HG02759 (cell line): ENCODE data around the gene LAMA3.
"Not testable (repeated sequence)": the region's sequence is repeated elsewhere in the genome, so short reads cannot be mapped to it uniquely, and the experiment has no call there.

Source experiments
- ATAC-seq: cut with Tn5 transposase; IDR thresholded peaks from one replicate; pipeline ENCODE4 v1.9.1; 2021; ENCODE audit warnings: mild to moderate bottlenecking, moderate library complexity; ENCODE audit not compliant: unreplicated experiment

LAMA3 gene

DNA sequence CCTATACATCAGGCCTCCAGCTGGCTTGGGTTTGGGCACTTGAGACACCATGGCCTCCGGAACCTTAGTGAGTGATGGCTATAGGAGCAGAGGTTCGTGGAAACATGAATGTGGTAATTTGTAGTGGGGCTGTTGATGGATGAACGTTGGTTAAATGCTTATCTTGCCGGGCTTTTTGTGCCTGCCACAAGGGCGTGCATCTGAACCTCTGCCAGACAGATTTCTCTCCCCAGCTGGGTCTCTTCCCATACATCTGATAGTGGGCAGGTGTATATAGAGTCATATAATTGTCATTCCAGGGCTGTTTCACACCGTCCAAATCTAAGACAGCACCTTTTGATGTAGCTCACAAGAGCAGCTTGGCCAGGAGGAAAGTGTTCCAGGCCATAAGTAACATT, 14.7 kb downstream of the LAMA3 start:
- ATAC-seq = no peak

GRCh38 chr18:23704806-23705205, 15.6 kb downstream of the LAMA3 start:
- no peak for ATAC-seq

DNA sequence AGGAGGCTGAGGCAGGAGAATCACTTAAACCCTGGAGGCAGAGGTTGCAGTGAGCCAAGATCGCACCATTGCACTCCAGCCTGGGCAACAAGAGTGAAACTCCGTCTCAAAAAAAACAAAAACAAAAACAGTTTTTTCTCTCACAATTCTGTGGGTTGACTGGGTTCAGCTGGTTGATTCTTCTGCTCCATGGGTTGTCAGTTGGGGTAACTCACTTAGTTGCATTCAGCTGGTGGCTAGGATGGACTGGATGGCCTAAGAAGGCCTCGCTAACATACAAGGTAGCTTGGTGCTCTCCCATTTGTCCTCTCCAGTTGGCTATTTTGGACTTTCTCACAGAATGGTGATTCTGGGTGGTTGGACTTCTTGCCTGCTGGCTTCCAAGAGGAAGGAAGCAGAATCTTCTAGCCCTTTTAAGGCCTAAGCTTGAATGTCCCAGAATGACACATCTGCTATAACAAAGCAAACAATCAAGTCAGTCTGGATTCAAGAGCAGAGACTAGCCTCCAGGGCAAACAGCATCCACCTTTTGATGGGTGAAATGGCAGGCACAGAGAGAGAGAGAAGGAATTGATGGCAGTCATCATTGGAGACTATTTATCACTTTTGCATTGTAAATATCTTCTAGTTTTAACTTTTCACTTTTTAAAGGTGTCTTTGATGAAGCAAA, 17.9 kb downstream of the LAMA3 start:
- ATAC-seq = no peak

- no peak for ATAC-seq
Measured at GRCh38 chr18:23710068-23710527, 20.8 kb downstream of the LAMA3 start.

DNA sequence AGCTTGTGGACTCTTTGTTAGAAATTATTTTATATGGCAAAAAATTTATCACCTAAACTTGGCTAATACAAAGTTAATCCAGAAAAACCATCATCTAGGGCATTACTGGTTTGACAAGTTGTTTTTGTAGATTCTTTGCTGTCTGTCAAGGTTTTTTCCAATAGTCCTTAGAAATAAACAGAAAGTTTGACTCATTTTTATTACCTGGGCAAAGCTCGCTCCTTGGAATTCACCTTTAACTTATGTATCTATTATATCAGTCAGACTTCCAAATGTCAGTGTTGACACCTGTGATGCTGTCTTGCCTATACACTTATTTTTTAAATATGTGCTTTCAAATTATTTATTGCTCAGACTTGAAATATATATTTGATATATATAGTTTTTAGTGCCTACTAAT, 21.7 kb downstream of the LAMA3 start:
- ATAC-seq = no peak

GRCh38 chr18:23711426-23711825, 22.2 kb downstream of the LAMA3 start:
- no peak for ATAC-seq

DNA sequence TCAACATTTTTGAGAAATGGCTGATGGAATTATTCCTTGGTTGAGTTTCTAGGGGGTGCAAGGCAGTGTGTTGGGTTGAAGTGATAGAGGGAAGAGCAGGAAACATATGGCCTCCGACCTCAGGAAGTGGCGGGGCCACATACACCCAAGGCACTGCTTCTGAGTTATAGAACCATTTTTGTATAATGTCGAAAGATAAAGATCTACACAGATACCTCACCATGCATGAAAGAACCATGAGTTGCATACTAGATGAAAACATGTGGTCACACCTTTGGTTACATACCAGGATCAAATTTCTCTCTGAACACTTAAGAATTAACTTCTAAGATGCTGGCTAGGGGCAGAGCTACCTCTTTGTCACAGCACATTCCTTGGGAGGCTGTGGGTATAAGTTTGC, 23.2 kb downstream of the LAMA3 start:
- no peak for ATAC-seq

DNA sequence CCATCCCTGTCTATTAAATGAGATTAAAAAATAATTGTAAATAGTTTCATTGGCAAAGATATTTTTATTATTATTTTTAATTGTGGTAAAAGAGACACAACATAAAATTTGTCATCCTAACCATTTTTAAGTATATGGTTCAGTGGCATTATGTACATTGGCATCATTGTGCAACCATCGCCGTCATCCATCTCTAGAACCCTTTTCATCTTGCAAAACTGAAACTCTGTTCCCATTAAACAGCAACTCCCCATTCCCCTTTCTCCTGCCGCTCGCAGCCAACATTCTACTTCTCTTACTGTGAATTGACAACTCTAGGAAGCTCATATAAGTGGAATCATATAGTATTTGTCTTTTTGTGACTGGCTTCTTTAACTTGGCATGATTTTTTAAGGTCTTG, 25.3 kb downstream of the LAMA3 start:
- ATAC-seq = no peak

DNA sequence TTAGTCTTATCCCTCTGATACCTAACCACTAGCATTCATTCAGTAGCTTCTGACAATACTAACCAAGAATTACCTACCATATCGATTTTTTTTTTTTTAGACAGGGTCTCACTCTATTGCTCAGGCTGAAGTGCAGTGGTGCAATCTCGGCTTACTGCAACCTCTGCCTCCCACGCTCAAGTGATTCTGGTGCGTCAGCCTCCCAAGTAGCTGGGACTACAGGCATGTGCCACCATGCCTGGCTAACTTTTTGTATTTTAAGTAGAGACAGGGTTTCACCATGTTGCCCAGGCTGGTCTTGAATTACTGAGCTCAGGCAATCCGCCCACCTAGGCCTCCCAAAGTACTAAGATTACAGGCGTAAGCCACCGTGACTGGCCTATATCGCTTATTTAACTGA, 26.8 kb downstream of the LAMA3 start:
- ATAC-seq = not testable (repeated sequence)

GRCh38 chr18:23716516-23716915, 27.3 kb downstream of the LAMA3 start:
- no peak for ATAC-seq

DNA sequence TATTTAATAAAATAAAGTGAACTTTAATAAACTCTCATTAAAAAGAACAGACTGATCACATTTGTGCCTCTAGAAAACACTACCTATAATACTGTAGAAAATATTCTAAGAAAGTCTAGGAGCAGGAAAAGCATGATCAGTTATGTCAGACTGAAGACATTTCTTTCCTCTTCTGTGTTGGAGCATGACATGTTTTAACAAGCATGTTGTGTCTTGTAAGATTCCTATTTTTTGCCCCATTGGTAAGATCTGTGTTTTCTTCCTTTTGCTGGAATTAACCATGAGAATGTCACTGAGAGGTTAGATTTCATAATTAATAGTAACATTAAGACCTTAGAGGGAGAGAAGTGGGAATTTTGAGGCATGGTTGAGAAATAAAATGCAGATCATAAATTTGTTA, 27.7 kb downstream of the LAMA3 start:
- ATAC-seq = no peak

DNA sequence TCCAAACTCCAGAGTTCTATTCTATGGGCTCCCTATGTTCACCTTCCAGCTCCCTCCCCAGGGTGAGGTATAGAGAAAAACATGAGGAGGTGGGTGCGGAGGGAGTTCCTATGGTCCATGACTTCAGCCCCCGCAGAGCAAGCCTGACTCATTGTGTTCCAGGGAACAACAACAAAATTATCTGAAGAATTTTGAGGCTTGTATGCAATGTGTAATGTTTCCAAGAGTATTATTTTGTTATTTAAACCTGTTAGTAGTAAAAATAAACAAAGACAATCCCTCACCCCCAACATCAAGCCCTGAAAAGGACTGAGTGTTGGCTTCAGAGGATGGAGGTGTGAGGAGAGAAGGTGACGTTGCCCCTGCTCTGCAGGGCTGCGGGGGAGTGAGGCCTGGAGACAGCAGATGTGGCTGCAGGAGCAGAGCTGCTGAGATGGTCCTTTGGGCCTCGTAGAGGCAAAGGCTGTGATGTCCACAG, 29.0 kb downstream of the LAMA3 start:
- no peak for ATAC-seq

DNA sequence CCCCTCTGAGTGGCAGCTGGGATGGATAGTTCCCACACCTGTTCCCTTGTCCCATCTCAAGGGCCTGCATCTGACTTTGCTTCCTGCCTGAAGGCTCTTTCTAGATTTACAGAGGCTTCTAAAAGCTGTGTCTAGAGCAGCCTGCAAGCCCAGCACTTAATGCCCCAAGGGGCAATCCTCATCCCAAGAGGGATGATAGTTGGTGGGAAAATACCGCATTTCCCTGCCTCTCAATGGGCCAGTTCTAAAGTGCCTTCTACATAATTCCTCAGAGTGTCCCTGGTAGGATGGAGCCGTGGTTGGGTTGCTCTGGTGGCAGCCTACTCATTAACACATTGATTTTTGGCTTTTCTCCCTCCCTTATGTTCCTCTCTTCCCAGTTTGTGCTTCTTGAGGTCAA, 29.5 kb downstream of the LAMA3 start:
- no peak for ATAC-seq

- no peak for ATAC-seq
Measured at GRCh38 chr18:23719634-23720201, 30.5 kb downstream of the LAMA3 start.

DNA sequence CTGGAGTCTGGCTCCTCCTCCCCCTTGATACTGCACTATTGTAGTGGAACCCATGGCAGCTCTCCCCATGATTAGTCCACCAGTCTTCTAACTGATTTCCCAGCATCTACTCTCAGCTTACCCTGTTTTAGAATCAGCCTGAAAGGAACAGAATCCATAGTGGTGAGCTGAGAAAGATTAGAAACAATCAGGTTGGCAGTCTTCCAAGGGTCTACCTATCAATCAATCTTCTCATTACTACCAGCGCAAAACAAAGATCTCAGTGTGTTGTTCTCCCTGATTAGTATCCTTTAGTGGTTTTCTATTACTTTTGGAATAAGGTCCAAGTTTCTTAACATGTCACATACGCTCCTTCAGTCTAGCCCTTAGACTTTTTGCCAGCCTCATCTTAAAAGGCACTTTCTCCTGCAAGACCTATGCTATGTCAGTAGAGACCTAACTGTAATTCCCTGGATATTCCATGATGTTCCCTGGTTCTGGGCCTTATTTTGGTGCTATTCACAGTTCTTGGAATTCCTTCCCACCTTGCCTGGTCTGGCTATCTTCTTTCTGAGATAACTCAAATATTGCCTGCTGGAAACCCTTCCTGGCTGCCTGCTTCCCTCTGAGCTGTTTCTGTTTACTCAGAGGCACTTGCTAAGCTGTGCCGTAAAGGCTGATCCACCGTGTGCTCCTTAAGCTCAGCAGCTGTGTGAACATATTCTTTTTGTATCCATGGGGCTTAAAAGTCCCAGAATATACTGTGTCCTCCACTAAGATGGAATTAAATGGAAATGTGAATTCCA, 32.6 kb downstream of the LAMA3 start:
- no peak for ATAC-seq

- no peak for ATAC-seq
Measured at GRCh38 chr18:23722646-23723045, 33.4 kb downstream of the LAMA3 start.

GRCh38 chr18:23723121-23723520, 33.9 kb downstream of the LAMA3 start:
- no peak for ATAC-seq

DNA sequence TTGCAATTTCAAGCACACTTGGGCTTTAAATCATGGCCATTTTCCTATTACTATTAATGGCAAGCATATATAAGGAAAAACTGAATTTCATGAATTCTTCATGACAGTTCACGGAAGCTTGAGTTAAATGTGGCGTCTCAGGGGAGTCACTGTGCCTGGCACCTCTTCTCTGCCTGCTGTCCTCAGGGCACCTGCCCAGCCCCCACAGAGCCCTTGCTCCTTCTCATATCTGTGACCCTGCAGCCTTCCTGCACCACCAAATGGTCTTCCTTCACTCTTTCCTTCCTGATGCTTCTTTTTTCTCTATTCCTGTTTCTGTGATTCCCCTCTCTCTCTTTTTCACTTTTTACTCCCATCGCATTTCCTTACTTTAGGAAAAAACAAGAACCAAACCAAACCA, 35.4 kb downstream of the LAMA3 start:
- no peak for ATAC-seq

DNA sequence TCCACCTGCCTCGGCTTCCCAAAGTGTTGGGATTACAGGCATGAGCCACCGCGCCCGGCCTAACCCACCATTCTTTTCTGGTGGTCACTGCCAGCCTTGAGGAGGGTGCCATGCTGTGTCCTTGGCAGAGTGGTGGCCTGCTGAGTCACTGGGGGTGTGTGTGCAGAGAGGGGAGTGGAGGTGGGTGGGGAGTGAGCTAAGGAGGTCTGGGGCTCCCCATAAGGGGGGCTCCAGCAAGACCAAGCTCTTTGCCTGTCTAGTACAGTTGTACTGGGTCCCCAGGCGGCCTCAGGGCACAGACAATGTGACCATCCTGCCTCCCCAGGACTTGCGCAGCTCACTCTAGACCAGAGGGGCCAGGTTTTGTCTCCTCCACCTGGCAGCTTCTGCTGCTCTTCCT, 36.1 kb downstream of the LAMA3 start:
- ATAC-seq = no peak

DNA sequence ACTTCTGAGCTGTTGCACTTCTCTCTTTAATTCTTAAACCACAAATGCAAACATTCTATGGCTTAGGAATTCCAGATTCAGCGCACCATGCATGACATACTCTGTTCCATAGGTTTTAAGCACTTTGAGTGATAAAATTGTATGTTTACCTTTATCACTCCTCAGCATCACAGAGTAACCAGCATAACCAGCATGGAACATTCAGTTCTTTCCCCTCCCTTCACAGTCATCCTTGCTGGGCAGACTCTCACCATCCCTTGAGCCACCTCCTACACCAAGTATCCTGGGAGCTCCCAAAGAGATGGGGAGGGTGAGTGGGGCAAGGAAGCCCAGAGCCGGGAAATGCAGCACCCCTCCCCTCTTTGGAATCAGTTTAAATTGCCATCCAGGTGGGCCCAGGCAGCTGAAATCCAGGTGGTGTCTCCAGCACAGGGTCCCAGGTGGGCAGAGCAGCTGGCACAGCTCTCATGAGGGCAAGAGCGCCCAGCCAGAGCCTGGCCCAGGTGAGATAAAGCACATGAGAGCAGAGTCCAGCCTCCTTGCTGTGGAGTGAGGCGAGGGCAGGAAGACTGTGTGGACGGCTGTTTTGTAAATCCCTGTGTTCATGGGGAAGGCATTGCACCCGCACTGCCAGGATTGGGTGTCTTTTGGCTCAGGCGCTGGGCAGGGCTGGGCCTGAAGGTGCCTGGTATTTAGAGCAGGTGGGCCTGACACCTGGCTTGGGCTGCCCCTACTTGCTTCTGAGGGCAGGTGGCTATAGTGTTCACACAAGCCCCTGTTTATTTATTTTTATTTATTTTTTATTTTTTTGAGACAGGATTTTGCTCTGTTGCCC, 36.8 kb downstream of the LAMA3 start:
- ATAC-seq = no peak
